Measurements from ENCODE around the gene PDCD6IP. TPM values are rescaled to one million over a fixed set of nuclear protein-coding genes. Genes with fewer than 3 reads are reported as not detected.
A peak's percentile ranks its signal among the peaks of the same experiment; 100 is the strongest.
"Not testable (repeated sequence)": the region's sequence is repeated elsewhere in the genome, so short reads cannot be mapped to it uniquely, and the experiment has no call there.

The PDCD6IP gene
- total RNA-seq, 1 experiment from 2014 or later, result 266 TPM

DNA sequence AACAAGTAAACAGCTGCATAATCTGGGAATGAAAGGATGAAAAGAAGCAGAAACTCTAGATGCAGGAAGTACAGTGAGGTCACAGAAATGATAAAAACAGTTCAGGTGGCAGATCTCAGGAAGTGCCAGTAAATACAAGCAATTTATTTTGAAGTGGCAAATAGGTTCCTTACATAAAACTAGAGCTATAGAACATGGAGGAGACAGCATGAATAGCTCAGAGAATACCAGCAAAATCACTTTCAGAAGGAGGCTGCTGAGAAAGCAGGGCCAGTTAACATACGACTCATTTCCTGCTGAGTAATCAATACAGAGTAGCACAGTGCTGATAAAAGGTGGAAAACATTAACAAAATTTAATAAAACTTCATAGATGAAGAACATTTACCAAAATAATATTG, 57.0 kb downstream of the PDCD6IP start:
- Histone ChIP-seq H3K4me1 (ENCODE audit: insufficient read depth, low read length) (peaks cover 26% of the 10 kb centered on the region), H3K27ac (ENCODE audit: low read length) (peak overlapping the region; percentile 78), H3K4me2 (ENCODE audit: low read length) (peak overlapping the region; percentile 8; the same call in 1 of the 2 replicates), H3K9ac (ENCODE audit: low read length) (peak overlapping the region; percentile 22), H3K36me3 (ENCODE audit: low read depth, low read length) (peaks cover 15% of the 10 kb centered on the region)
- BruUV-seq (replicated peaks); H3K9me3 ChIP-seq (ENCODE audit: low read length); H3K27me3 ChIP-seq (ENCODE audit: low read length); H3K79me2 ChIP-seq (ENCODE audit: low read length); CTCF ChIA-PET; H3K9me2 ChIP-seq (replicated peaks; ENCODE audit: low read length); H3F3A ChIP-seq (ENCODE audit: low read length, unreplicated experiment); H2AFZ ChIP-seq (ENCODE audit: low read length); H3K4me3 ChIP-seq (ENCODE audit: low read length); H4K20me1 ChIP-seq (ENCODE audit: low read length): not testable (repeated sequence)
- POLR2A ChIA-PET (ENCODE audit: unreplicated experiment), result interaction anchor here (1.1 kb wide), 1 partner anchor 57 kb away, joined by 9 read pairs; the partner anchor contains the start of gene PDCD6IP
- intact Hi-C loops (cut with micrococcal nuclease), result loop anchor here (5.0 kb wide), 1 partner anchor 53 kb away; no protein-coding TSS in a partner anchor
- ATAC-seq (peak; percentile 82), DNase-seq (peak; percentile 46)

DNA sequence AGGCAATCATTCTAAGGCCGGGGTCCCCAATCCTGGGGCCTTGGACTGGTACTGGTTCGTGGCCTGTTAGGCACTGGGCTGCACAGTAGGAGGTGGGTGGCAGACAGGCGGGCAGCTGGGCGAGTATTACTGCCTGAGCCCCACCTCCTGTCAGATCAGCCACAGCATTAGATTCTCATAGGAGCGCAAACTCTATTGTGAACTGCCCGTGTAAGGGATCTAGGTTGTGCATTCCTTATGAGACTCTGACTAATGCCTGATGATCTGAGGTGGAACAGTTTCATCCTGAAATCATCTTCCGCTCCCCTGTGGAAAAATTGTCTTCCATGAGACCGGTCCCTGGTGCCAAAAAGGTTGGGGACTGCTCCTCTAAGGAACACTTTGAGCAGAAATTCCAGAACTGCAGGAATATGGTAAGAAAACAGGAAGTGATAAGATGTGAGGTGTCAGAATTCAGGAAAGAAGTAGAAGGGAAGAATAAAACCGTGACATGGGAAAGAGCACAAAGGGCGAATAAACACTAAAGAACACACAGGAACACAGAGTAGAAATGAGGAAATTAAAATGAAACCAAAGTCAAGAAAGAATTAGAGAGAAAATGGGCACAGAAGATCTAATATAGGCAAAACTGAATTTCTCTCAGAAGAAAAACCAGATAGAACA, 57.6 kb downstream of the PDCD6IP start:
- ChIA-PET POLR2A (ENCODE audit: unreplicated experiment) (no interaction called here), CTCF (no interaction called here)
- peak overlapping the region; percentile 8 for H3K4me2 ChIP-seq (ENCODE audit: low read length)
- H4K20me1 ChIP-seq (ENCODE audit: low read length), result no peaks in the 10 kb centered on the region
- H3K4me3 ChIP-seq (ENCODE audit: low read length), result no peak overlapping the region
- TSS peak; percentile 21 for BruUV-seq (replicated peaks)
- ATAC-seq (peak; percentile 74), DNase-seq (peak; percentile 50)
- H3F3A ChIP-seq (ENCODE audit: low read length, unreplicated experiment), result no peaks in the 10 kb centered on the region
- no peaks in the 10 kb centered on the region for H3K27me3 ChIP-seq (ENCODE audit: low read length)
- H3K27ac ChIP-seq (ENCODE audit: low read length), result peak overlapping the region; percentile 78
- H3K4me1 ChIP-seq (ENCODE audit: insufficient read depth, low read length), result peaks cover 26% of the 10 kb centered on the region
- no peaks in the 10 kb centered on the region for H3K9me2 ChIP-seq (replicated peaks; ENCODE audit: low read length)
- H3K9ac ChIP-seq (ENCODE audit: low read length), result peak overlapping the region; percentile 22
- no peaks in the 10 kb centered on the region for H3K9me3 ChIP-seq (ENCODE audit: low read length)
- intact Hi-C loops (cut with micrococcal nuclease), result loop anchor here (5.0 kb wide), 1 partner anchor 54 kb away; no protein-coding TSS in a partner anchor
- H3K79me2 ChIP-seq (ENCODE audit: low read length), result no peaks in the 10 kb centered on the region
- H3K36me3 ChIP-seq (ENCODE audit: low read depth, low read length), result peaks cover 19% of the 10 kb centered on the region
- TF ChIP-seq EZH2 (IDR thresholded peaks at IDR 0.05; ENCODE audit: low read length, unreplicated experiment) (no peak), EZH2phosphoT487 (IDR thresholded peaks at IDR 0.05; ENCODE audit: borderline replicate concordance, low read length) (no peak)
- TF ChIP-seq, protein P1, sequence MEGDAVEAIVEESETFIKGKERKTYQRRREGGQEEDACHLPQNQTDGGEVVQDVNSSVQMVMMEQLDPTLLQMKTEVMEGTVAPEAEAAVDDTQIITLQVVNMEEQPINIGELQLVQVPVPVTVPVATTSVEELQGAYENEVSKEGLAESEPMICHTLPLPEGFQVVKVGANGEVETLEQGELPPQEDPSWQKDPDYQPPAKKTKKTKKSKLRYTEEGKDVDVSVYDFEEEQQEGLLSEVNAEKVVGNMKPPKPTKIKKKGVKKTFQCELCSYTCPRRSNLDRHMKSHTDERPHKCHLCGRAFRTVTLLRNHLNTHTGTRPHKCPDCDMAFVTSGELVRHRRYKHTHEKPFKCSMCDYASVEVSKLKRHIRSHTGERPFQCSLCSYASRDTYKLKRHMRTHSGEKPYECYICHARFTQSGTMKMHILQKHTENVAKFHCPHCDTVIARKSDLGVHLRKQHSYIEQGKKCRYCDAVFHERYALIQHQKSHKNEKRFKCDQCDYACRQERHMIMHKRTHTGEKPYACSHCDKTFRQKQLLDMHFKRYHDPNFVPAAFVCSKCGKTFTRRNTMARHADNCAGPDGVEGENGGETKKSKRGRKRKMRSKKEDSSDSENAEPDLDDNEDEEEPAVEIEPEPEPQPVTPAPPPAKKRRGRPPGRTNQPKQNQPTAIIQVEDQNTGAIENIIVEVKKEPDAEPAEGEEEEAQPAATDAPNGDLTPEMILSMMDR (conservative IDR thresholded peaks at IDR 0.05; ENCODE audit: low read depth, low read length), result no peak
- H2AFZ ChIP-seq (ENCODE audit: low read length), result no peak overlapping the region

DNA sequence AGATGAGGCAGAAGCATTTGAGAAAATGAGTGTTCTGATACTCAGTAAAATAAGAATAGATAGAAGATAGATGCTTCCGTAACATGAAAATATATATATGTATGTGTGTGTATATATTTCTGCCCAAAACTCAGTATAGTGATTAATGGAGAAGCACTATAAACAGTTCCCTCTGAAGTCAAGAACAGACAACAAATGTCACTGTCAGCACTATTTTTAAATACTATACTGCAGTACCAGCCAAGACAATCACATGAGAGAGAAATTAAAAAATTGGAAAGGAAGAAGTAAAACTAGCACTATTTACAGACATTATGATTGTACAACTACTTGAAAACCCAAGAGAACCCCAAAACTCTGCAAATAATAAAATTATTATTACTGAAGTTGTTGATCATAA, 59.3 kb downstream of the PDCD6IP start:
- peaks cover 21% of the 10 kb centered on the region for H3K36me3 ChIP-seq (ENCODE audit: low read depth, low read length)
- not testable (repeated sequence) for H3K27me3 ChIP-seq (ENCODE audit: low read length)
- intact Hi-C loops (cut with micrococcal nuclease), result loop anchor here (5.0 kb wide), 1 partner anchor 55 kb away; no protein-coding TSS in a partner anchor

More for the DNA sequence above, 59.3 kb downstream of the PDCD6IP start:
- H3K9me2 ChIP-seq (replicated peaks; ENCODE audit: low read length); H3K4me2 ChIP-seq (ENCODE audit: low read length); POLR2A ChIA-PET (ENCODE audit: unreplicated experiment); H3K4me3 ChIP-seq (ENCODE audit: low read length); H3K27ac ChIP-seq (ENCODE audit: low read length); H2AFZ ChIP-seq (ENCODE audit: low read length); H3K79me2 ChIP-seq (ENCODE audit: low read length); H3F3A ChIP-seq (ENCODE audit: low read length, unreplicated experiment); H3K9ac ChIP-seq (ENCODE audit: low read length); H3K9me3 ChIP-seq (ENCODE audit: low read length); H4K20me1 ChIP-seq (ENCODE audit: low read length); BruUV-seq (replicated peaks); ATAC-seq; DNase-seq; CTCF ChIA-PET: not testable (repeated sequence)
- H3K4me1 ChIP-seq (ENCODE audit: insufficient read depth, low read length), result peaks cover 26% of the 10 kb centered on the region
